ENCODE data around the gene TMX1.

Gene TMX1, protein sequence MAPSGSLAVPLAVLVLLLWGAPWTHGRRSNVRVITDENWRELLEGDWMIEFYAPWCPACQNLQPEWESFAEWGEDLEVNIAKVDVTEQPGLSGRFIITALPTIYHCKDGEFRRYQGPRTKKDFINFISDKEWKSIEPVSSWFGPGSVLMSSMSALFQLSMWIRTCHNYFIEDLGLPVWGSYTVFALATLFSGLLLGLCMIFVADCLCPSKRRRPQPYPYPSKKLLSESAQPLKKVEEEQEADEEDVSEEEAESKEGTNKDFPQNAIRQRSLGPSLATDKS

DNA sequence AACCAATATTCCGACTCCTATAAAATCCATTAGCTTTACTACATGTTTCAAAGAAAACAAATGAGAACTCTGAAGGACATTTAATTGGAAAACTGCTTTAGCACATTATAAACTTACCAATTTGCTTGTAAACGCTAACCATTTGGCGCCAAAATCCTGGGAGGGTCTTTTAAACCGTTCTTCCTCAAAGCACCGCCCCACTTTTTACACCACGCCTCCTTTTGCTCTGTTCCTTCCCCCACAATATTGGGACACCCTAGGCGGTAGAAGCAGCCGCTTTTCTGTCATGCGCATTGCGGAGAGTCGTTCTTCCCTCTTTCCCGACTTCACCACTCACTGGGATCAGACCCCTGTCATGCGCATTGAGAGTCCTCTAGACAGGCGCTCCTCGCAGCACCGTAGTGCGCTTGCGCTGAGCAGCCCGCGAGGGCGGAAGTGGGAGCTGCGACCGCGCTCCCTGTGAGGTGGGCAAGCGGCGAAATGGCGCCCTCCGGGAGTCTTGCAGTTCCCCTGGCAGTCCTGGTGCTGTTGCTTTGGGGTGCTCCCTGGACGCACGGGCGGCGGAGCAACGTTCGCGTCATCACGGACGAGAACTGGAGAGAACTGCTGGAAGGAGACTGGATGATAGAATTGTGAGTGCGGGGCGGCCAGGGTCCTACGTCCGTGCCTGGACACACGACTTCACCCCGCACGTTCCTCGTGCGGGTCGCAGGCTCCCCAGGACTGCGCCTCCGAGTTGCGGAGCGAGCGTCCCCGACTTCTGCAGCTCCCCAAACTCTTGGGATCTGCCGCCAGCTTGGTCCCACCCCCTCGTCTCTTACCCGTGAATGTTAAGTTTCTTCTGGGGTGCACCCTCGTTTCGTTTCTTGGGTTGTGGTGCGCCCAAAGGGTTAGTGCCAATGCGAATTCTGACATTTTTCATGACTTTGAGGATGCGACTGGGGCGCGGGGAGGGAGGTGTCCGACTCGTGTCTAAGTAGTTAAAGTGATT lies at the start of gene TMX1:
TMX1 (plus strand) TSS at position 435 of the 991 bp plus-strand sequence; CDS start at position 481, 46 bp downstream.
- peaks cover 33% of the 10 kb centered on the region for H3K4me1 ChIP-seq (ENCODE audit: control insufficient read depth, insufficient read depth, low read length)
- no peaks in the 10 kb centered on the region for H3K27me3 ChIP-seq (ENCODE audit: control insufficient read depth, insufficient read depth, low read length)

DNA sequence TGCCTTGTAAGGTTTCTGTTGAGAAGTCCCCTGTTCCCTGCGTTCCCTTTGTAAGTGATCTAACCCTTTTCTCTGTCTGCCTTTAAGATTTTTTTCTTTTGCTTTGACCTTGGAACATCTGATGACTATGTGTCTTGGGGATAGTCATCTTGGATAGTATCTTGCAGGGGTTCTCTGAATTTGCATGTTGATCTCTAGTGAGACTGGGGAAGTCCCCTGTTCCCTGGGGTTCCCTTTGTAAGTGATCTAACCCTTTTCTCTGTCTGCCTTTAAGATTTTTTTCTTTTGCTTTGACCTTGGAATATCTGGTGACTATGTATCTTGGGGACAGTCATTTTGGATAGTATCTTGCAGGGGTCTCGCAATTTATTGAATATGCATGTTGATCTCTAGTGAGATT lies 38.2 kb upstream of the TMX1 start:
- no peaks in the 10 kb centered on the region for H3K9me3 ChIP-seq (ENCODE audit: control insufficient read depth, insufficient read depth, low read length)
- no peaks in the 10 kb centered on the region for H3K27me3 ChIP-seq (ENCODE audit: control insufficient read depth, insufficient read depth, low read length)
- no peak overlapping the region for H3K27ac ChIP-seq (ENCODE audit: low read depth, low read length)
- no peaks in the 10 kb centered on the region for H3K36me3 ChIP-seq (ENCODE audit: control insufficient read depth, insufficient read depth, low read length)
- H3K4me1 ChIP-seq (ENCODE audit: control insufficient read depth, insufficient read depth, low read length) = no peaks in the 10 kb centered on the region
- no peak overlapping the region for H3K9ac ChIP-seq (ENCODE audit: low read depth, low read length)
- H3K4me3 ChIP-seq (ENCODE audit: low read depth, low read length) = no peak overlapping the region

More for the DNA sequence above, at the start of gene TMX1:
- Histone ChIP-seq H3K27ac (ENCODE audit: low read depth, low read length) (peak within 1 kb of the TSS; percentile 97), H3K4me3 (ENCODE audit: low read depth, low read length) (peak within 1 kb of the TSS; percentile 99), H3K9ac (ENCODE audit: low read depth, low read length) (peak within 1 kb of the TSS; percentile 97), H3K9me3 (ENCODE audit: control insufficient read depth, insufficient read depth, low read length) (no peaks in the 10 kb centered on the region), H3K36me3 (ENCODE audit: control insufficient read depth, insufficient read depth, low read length) (peaks cover 14% of the 10 kb centered on the region)

DNA sequence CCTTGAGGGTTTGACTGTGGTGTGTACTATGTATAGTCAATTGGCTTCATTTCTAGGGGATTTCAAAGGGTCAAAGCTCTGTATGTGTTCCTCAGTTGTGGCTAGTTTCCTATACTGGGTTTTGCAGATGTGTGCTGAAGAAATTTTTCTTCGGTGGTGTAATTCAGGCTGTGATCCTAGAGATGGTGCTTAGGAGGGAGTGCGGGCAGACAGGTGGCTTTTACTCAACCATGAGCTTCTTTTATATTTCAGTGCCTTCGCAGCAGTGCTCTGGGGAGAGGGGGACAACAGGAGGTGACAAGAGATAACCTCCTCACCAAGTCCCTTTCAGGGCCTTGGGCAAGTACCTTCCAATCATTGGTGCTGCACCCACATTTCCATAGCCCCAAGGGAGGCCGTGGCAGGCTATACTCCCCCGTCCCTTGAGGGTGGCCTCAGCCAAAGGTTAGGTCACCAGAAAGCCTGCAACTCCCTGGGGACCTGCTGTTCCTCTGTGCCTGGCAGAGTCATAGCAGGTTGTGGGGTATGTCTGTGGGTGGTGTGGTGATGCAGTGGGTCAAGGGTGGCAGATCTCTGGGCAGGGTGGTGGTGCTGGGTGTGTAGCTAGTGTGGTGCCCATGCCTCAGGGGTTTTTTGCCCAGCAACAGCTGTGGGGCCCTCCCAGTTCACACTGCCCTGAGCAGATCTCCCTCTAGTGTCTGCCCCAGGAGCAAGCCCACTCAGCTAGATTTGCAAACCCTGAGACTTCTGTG lies 37.0 kb upstream of the TMX1 start:
- H3K27ac ChIP-seq (ENCODE audit: low read depth, low read length) = no peak overlapping the region
- no peak overlapping the region for H3K9ac ChIP-seq (ENCODE audit: low read depth, low read length)
- H3K4me3 ChIP-seq (ENCODE audit: low read depth, low read length) = no peak overlapping the region
- H3K4me1 ChIP-seq (ENCODE audit: control insufficient read depth, insufficient read depth, low read length) = no peaks in the 10 kb centered on the region
- H3K36me3 ChIP-seq (ENCODE audit: control insufficient read depth, insufficient read depth, low read length) = no peaks in the 10 kb centered on the region
- H3K9me3 ChIP-seq (ENCODE audit: control insufficient read depth, insufficient read depth, low read length) = no peaks in the 10 kb centered on the region
- H3K27me3 ChIP-seq (ENCODE audit: control insufficient read depth, insufficient read depth, low read length) = no peaks in the 10 kb centered on the region

DNA sequence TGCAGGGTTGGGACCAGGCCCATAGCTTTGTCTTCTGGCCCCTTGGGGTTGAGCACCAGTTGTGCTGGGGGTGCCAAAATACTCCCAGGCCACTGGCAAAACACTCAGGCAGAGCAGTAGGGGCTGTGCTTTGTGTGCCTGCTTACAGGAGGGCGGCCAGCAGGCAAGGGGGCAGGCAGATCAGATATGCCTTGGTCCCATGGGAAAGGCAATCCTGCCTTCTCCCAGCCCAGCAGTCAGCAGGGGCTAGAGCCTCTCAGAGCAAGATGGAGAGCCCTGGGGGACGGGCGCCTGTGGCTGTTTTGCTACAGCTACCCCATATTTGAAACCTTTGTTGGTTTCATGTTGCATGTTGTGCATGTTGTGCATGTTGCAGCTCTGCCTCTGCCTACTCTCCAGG lies 36.2 kb upstream of the TMX1 start:
- H3K27me3 ChIP-seq (ENCODE audit: control insufficient read depth, insufficient read depth, low read length) = no peaks in the 10 kb centered on the region
- H3K4me3 ChIP-seq (ENCODE audit: low read depth, low read length) = no peak overlapping the region
- no peaks in the 10 kb centered on the region for H3K4me1 ChIP-seq (ENCODE audit: control insufficient read depth, insufficient read depth, low read length)
- no peak overlapping the region for H3K27ac ChIP-seq (ENCODE audit: low read depth, low read length)
- H3K9me3 ChIP-seq (ENCODE audit: control insufficient read depth, insufficient read depth, low read length) = no peaks in the 10 kb centered on the region
- H3K9ac ChIP-seq (ENCODE audit: low read depth, low read length) = no peak overlapping the region
- no peaks in the 10 kb centered on the region for H3K36me3 ChIP-seq (ENCODE audit: control insufficient read depth, insufficient read depth, low read length)

DNA sequence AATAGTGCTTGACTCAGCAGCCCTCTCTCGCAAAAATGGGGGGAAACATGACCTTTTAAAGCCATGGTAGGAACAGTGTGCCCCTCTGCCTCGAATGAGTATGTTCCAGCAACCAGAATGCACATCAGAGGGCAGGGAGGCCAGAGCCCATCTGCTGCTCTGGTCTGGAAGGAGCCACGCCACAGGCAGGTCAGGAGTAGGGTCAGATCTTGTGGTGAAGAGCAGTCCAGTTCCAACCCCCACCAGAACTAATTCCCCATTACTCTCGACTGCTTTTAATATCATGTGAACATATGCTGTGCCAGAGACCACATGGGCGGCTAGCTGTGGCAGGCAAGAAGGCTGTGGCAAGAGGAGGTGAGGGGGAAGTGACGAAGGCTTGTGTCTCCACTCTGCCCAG lies 34.6 kb upstream of the TMX1 start:
- Histone ChIP-seq H3K27me3 (ENCODE audit: control insufficient read depth, insufficient read depth, low read length) (no peaks in the 10 kb centered on the region), H3K27ac (ENCODE audit: low read depth, low read length) (no peak overlapping the region), H3K4me1 (ENCODE audit: control insufficient read depth, insufficient read depth, low read length) (no peaks in the 10 kb centered on the region), H3K9ac (ENCODE audit: low read depth, low read length) (no peak overlapping the region), H3K36me3 (ENCODE audit: control insufficient read depth, insufficient read depth, low read length) (no peaks in the 10 kb centered on the region), H3K4me3 (ENCODE audit: low read depth, low read length) (no peak overlapping the region), H3K9me3 (ENCODE audit: control insufficient read depth, insufficient read depth, low read length) (no peaks in the 10 kb centered on the region)

DNA sequence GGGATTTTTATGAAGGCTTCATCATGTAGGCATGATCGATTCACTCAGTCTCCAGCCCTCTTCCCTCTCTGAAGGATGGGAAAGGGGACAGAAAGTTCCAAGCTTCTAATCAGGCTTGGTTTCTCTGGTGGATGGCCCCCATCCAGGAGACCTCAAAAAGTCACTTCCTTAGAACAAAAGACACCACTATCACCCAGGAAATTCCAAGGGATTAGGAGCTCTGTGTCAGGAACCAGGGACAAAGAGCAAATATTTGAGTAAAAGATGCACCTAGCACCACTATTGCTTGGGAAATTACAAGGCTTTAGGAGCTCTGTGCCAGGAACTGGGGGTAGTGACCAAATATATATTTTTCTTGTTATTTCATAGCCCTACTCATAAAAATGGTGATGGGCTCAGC lies 33.6 kb upstream of the TMX1 start:
- H3K4me1 ChIP-seq (ENCODE audit: control insufficient read depth, insufficient read depth, low read length) = no peaks in the 10 kb centered on the region
- H3K27me3 ChIP-seq (ENCODE audit: control insufficient read depth, insufficient read depth, low read length) = no peaks in the 10 kb centered on the region

DNA sequence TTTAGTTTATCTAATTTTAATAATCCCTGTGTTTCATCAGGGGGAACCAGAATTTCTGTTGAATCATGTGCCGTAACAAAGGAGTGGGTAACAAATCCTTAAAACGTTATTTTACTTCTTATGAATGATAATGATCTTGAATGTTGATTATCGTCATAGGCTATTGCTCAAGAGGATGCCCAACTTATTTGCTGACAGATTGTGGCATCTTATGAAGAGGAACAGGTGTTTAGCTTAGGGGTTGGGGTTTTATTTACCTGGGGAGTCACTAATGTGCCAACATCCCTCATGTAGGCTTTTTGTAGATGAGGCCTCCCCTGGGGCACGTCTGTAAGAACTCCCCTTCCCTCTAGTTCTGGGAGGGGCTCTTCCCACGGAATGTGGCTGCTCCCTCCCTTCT lies 32.4 kb upstream of the TMX1 start:
- Histone ChIP-seq H3K36me3 (ENCODE audit: control insufficient read depth, insufficient read depth, low read length) (no peaks in the 10 kb centered on the region), H3K9ac (ENCODE audit: low read depth, low read length) (no peak overlapping the region), H3K27me3 (ENCODE audit: control insufficient read depth, insufficient read depth, low read length) (no peaks in the 10 kb centered on the region), H3K4me1 (ENCODE audit: control insufficient read depth, insufficient read depth, low read length) (no peaks in the 10 kb centered on the region), H3K4me3 (ENCODE audit: low read depth, low read length) (no peak overlapping the region), H3K9me3 (ENCODE audit: control insufficient read depth, insufficient read depth, low read length) (no peaks in the 10 kb centered on the region), H3K27ac (ENCODE audit: low read depth, low read length) (no peak overlapping the region)

More for the DNA sequence above, 33.6 kb upstream of the TMX1 start:
- Histone ChIP-seq H3K4me3 (ENCODE audit: low read depth, low read length) (no peak overlapping the region), H3K36me3 (ENCODE audit: control insufficient read depth, insufficient read depth, low read length) (no peaks in the 10 kb centered on the region), H3K9me3 (ENCODE audit: control insufficient read depth, insufficient read depth, low read length) (no peaks in the 10 kb centered on the region), H3K9ac (ENCODE audit: low read depth, low read length) (no peak overlapping the region), H3K27ac (ENCODE audit: low read depth, low read length) (no peak overlapping the region)

DNA sequence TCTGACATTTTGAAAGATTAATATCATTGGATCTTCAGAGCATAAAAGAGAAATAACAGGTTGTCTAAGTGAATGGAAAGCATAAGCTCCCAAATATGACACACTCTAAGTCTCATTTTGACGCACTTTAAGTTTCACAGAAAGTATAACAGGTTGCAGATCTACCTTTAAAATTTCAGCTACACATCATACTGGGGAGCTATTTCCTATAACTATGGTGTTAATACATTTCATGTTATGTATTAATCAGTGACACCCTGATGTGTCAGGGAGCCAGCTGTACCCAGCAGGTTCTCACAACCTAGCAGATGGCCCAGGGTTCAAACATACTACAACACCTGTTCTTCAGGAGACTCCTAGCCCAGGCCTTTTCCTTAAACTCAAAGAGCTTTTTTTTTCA lies 31.1 kb upstream of the TMX1 start:
- H3K27ac ChIP-seq (ENCODE audit: low read depth, low read length) = no peak overlapping the region
- H3K27me3 ChIP-seq (ENCODE audit: control insufficient read depth, insufficient read depth, low read length) = no peaks in the 10 kb centered on the region
- no peak overlapping the region for H3K9ac ChIP-seq (ENCODE audit: low read depth, low read length)
- H3K36me3 ChIP-seq (ENCODE audit: control insufficient read depth, insufficient read depth, low read length) = no peaks in the 10 kb centered on the region
- H3K9me3 ChIP-seq (ENCODE audit: control insufficient read depth, insufficient read depth, low read length) = no peaks in the 10 kb centered on the region
- no peaks in the 10 kb centered on the region for H3K4me1 ChIP-seq (ENCODE audit: control insufficient read depth, insufficient read depth, low read length)
- H3K4me3 ChIP-seq (ENCODE audit: low read depth, low read length) = no peak overlapping the region

DNA sequence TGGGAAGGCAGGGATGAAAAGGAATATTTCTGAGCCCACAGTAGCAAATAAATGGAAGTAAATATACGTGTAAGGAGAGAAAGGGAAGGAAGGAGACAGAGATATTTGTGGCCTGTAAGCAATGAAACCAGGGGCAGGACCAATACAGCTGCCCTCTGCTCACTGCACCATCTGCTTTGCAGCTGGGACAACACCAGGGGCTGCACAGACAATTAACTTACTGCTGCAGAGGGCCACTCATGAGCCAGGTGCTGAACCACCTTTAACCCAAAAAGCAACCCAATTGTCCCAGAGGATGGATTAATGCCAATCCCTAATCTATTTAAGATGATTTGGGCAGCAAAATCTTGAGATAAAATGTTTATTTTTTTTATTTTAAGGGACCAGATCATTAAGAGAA lies 30.6 kb upstream of the TMX1 start:
- H3K9me3 ChIP-seq (ENCODE audit: control insufficient read depth, insufficient read depth, low read length) = no peaks in the 10 kb centered on the region
- H3K4me3 ChIP-seq (ENCODE audit: low read depth, low read length) = no peak overlapping the region
- H3K9ac ChIP-seq (ENCODE audit: low read depth, low read length) = no peak overlapping the region
- H3K4me1 ChIP-seq (ENCODE audit: control insufficient read depth, insufficient read depth, low read length) = no peaks in the 10 kb centered on the region
- H3K27me3 ChIP-seq (ENCODE audit: control insufficient read depth, insufficient read depth, low read length) = no peaks in the 10 kb centered on the region
- no peak overlapping the region for H3K27ac ChIP-seq (ENCODE audit: low read depth, low read length)
- no peaks in the 10 kb centered on the region for H3K36me3 ChIP-seq (ENCODE audit: control insufficient read depth, insufficient read depth, low read length)

DNA sequence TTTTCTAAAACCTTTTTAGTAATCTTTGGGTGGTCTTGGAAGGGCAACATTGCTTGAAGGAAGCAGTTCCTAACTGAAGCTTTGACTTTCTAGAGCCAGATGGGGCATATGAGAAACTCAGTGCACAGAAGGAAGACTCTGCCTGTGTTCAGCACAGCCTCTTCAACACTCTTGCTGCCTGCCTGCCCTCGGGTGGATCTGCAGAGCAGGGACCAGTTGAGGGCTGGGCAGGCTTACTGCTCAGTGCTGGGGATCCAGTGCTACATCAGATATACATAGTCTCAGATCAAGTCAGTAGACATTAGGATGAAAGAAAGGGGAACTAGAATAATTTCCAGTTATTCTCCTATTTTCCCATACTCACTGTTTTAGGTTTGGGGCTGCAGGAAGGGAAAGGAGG lies 29.5 kb upstream of the TMX1 start:
- Histone ChIP-seq H3K27ac (ENCODE audit: low read depth, low read length) (no peak overlapping the region), H3K9me3 (ENCODE audit: control insufficient read depth, insufficient read depth, low read length) (no peaks in the 10 kb centered on the region), H3K9ac (ENCODE audit: low read depth, low read length) (no peak overlapping the region), H3K4me3 (ENCODE audit: low read depth, low read length) (no peak overlapping the region), H3K4me1 (ENCODE audit: control insufficient read depth, insufficient read depth, low read length) (no peaks in the 10 kb centered on the region), H3K36me3 (ENCODE audit: control insufficient read depth, insufficient read depth, low read length) (no peaks in the 10 kb centered on the region), H3K27me3 (ENCODE audit: control insufficient read depth, insufficient read depth, low read length) (no peaks in the 10 kb centered on the region)
